K562 (cell line): ENCODE measurements around the gene SIRPG. TPM values are rescaled to one million over a fixed set of nuclear protein-coding genes. Genes with fewer than 3 reads are reported as not detected.

Source experiments
- ATAC-seq: fragments of 200-7000 bp; cut with Tn5 transposase; 3 replicates; pipeline ENCODE4 v1.9.1; 2020; ENCODE audit warnings: moderate library complexity
- BruUV-seq: library from RNA; stranded (reverse); fragments of 400-500 nt; replicated peaks from 2 replicates; lab custom pipeline; 2021; lab: Mats Ljungman, UMichigan
- CTCF ChIA-PET: fragments of 300-600 bp; formaldehyde crosslinking; extraction: SDS; loops from one replicate; lab custom pipeline; 2021; ENCODE audit warnings: low intra/inter-chr PET ratio; lab: Yijun Ruan, JAX
- POLR2A ChIA-PET: fragments of 300-600, 350-650 bp; sonication (Branson Sonifier 250); formaldehyde crosslinking; extraction: SDS; loops from one replicate; lab custom pipeline; 2021; ENCODE audit warnings: antibody characterized with exemption, inconsistent platforms; lab: Yijun Ruan, JAX
- DNase-seq, 4 experiments: peaks; one replicate each; pipeline versions ENCODE4 v3.0.0 to v3.0.0-alpha.2; 2011 to 2018; ENCODE audit warnings: low spot score in 3 of 4, mixed read lengths in 3 of 4; ENCODE audit errors: extremely low read depth in 1 of 4
- FAIRE-seq: peaks from 2 replicates; lab custom pipeline; 2011; peaks lifted over from hg19 to GRCh38; lab: Jason Lieb, UNC
- H2AFZ ChIP-seq: 2 replicates; pipeline ENCODE4 v1.6.0; 2011; ENCODE audit warnings: low read depth, low read length, control low read depth, inconsistent platforms
- H3K27ac ChIP-seq: fragments of 200-600 bp; 3 replicates; pipeline ENCODE4 v1.8.0; 2011; ENCODE audit warnings: low read depth, mild to moderate bottlenecking, control low read depth, inconsistent platforms, low read length, moderate library complexity, mixed read lengths; ENCODE audit errors: extremely low read depth
- H3K27me3 ChIP-seq, 2 experiments: fragments of 300-600 bp in 1 of 2; 2 replicates in 1 of 2; 3 replicates in 1 of 2; pipeline versions ENCODE4 v1.6.0 to v1.8.0; 2011; ENCODE audit warnings: inconsistent platforms in 2 of 2, low read length in 2 of 2, mild to moderate bottlenecking in 1 of 2, mixed read lengths in 1 of 2, moderate library complexity in 1 of 2; ENCODE audit not compliant: control insufficient read depth in 2 of 2, insufficient read depth in 2 of 2
- H3K36me3 ChIP-seq: fragments of 300-600 bp; 3 replicates; pipeline ENCODE4 v1.8.0; 2011; ENCODE audit warnings: mild to moderate bottlenecking, low read length, inconsistent platforms; ENCODE audit not compliant: control insufficient read depth, insufficient read depth
- H3K4me1 ChIP-seq, 2 experiments: fragments of 200-600 bp in 1 of 2; replicated peaks in 1 of 2; 2 replicates in 1 of 2; 3 replicates in 1 of 2; pipeline versions ENCODE4 v1.5.1 to v1.8.0; 2011; ENCODE audit warnings: inconsistent platforms in 2 of 2, low read length in 2 of 2, mild to moderate bottlenecking in 1 of 2, mixed read lengths in 1 of 2, moderate library complexity in 1 of 2; ENCODE audit not compliant: control insufficient read depth in 2 of 2, insufficient read depth in 2 of 2
- H3K4me2 ChIP-seq: 2 replicates; pipeline ENCODE4 v1.6.1; 2011; ENCODE audit warnings: low read length, control low read depth, inconsistent platforms, mixed read lengths; ENCODE audit not compliant: insufficient read depth
- H3K4me3 ChIP-seq: fragments of 200-600 bp; sonication (generic), shearing (Covaris generic); 2 replicates; pipeline ENCODE4 v1.5.1; 2016; ENCODE audit warnings: control low read depth, inconsistent platforms
- H3K79me2 ChIP-seq: fragments of 200-600 bp; 3 replicates; pipeline ENCODE4 v1.8.0; 2011; ENCODE audit warnings: low read length, inconsistent platforms; ENCODE audit not compliant: control insufficient read depth, insufficient read depth
- H3K9ac ChIP-seq, 2 experiments: 2 replicates each; pipeline versions ENCODE4 v1.6.0 to v1.6.1; 2011; ENCODE audit warnings: low read depth in 2 of 2, low read length in 2 of 2, control low read depth in 1 of 2, inconsistent platforms in 1 of 2, mild to moderate bottlenecking in 1 of 2, mixed read lengths in 1 of 2; ENCODE audit not compliant: insufficient read depth in 1 of 2
- H3K9me1 ChIP-seq: one replicate; pipeline ENCODE4 v1.6.0; 2011; ENCODE audit warnings: inconsistent platforms, mild to moderate bottlenecking, low read length, moderate library complexity; ENCODE audit not compliant: control insufficient read depth, insufficient read depth
- H3K9me3 ChIP-seq: replicated peaks from 2 replicates; pipeline ENCODE4 v1.5.1; 2011; ENCODE audit warnings: low read depth, low read length, inconsistent platforms; ENCODE audit not compliant: control insufficient read depth, insufficient read depth
- H4K20me1 ChIP-seq: replicated peaks from 2 replicates; pipeline ENCODE4 v1.6.1; 2011; ENCODE audit warnings: low read length, inconsistent platforms, mixed read lengths; ENCODE audit not compliant: control insufficient read depth, insufficient read depth
- BCL6 ChIP-seq: fragments of 250-450 bp; sonication (Bioruptor Pico); IDR thresholded peaks from 2 replicates; pipeline ENCODE4 v1.4.0; 2020
- CXXC5 ChIP-seq: fragments of 250-450 bp; sonication (Bioruptor Pico); IDR thresholded peaks from 2 replicates; pipeline ENCODE4 v1.8.0; 2022; ENCODE audit warnings: inconsistent platforms, mild to moderate bottlenecking, moderate library complexity
- DDX20 ChIP-seq: fragments of 450-650 bp; IDR thresholded peaks from 2 replicates; pipeline ENCODE4 v1.6.1; 2016; ENCODE audit warnings: missing genetic modification characterization, low read depth, mild to moderate bottlenecking, missing compliant biosample characterization, moderate library complexity
- E2F1 ChIP-seq: sonication (generic); formaldehyde crosslinking; IDR thresholded peaks from 2 replicates; pipeline ENCODE4 v1.8.1; 2023; ENCODE audit warnings: mild to moderate bottlenecking, missing genetic modification reagents, moderate library complexity
- FOXP4 ChIP-seq: sonication (generic); formaldehyde crosslinking; IDR thresholded peaks from 2 replicates; pipeline ENCODE4 v1.8.0; 2022; ENCODE audit warnings: mild to moderate bottlenecking, missing genetic modification reagents, borderline replicate concordance
- GABPB1 ChIP-seq: sonication (generic); formaldehyde crosslinking; IDR thresholded peaks from 2 replicates; pipeline ENCODE4 v1.8.0; 2022; ENCODE audit warnings: mild to moderate bottlenecking, missing genetic modification reagents
- HDAC1 ChIP-seq, 2 experiments: fragments of 450-650 bp; IDR thresholded peaks; 2 replicates each; pipeline ENCODE4 v1.6.1; 2016 to 2017; ENCODE audit warnings: inconsistent platforms in 1 of 2, mild to moderate bottlenecking in 1 of 2, moderate library complexity in 1 of 2
- HMG20A ChIP-seq: fragments of 450-650 bp; formaldehyde crosslinking; conservative IDR thresholded peaks from 2 replicates; pipeline ENCODE4 v1.4.0; 2020; ENCODE audit warnings: mild to moderate bottlenecking, mixed read lengths
- IRF2 ChIP-seq: sonication (generic); formaldehyde crosslinking; IDR thresholded peaks from 2 replicates; pipeline ENCODE4 v1.8.1; 2022; ENCODE audit warnings: mild to moderate bottlenecking, missing genetic modification reagents
- MTA1 ChIP-seq: fragments of 450-650 bp; IDR thresholded peaks from 2 replicates; pipeline ENCODE4 v1.6.1; 2017; ENCODE audit warnings: borderline replicate concordance
- SNIP1 ChIP-seq: fragments of 450-650 bp; IDR thresholded peaks from 2 replicates; pipeline ENCODE4 v1.7.1; 2017; ENCODE audit warnings: low read depth, mild to moderate bottlenecking
- TARDBP ChIP-seq: fragments of 450-650 bp; IDR thresholded peaks from 2 replicates; pipeline ENCODE4 v1.6.1; 2016
- TRIM28 ChIP-seq: fragments of 450-650 bp; IDR thresholded peaks from 2 replicates; pipeline ENCODE4 v1.6.1; 2017
- ZFP91 ChIP-seq: sonication (generic); formaldehyde crosslinking; IDR thresholded peaks from 2 replicates; pipeline ENCODE4 v1.8.0; 2022; ENCODE audit warnings: mild to moderate bottlenecking, missing genetic modification reagents
- ZNF134 ChIP-seq: fragments of 250-450 bp; sonication (Bioruptor Pico); conservative IDR thresholded peaks from 2 replicates; pipeline ENCODE4 v1.4.0; 2020
- ZNF282 ChIP-seq: sonication (generic); formaldehyde crosslinking; IDR thresholded peaks from 2 replicates; pipeline ENCODE4 v1.8.1; 2023; ENCODE audit warnings: missing genetic modification reagents
- WGBS: fragments of 100-300 bp; shearing (Covaris generic); methylation state at CpG from one replicate; pipeline ENCODE4 v1.1.6; 2016; ENCODE audit warnings: low coverage, mixed read lengths; ENCODE audit not compliant: insufficient coverage; ENCODE audit errors: missing lambda C conversion rate; 5-methylcytosine and 5-hydroxymethylcytosine counted together
- in situ Hi-C: fragments of 300-500 bp; cut with MboI; formaldehyde crosslinking; loops from 4 replicates; pipeline ENCODE4 v1.15.0; 2018; ENCODE audit warnings: inconsistent platforms, mixed read lengths
- intact Hi-C: fragments of 100-400 bp; cut with micrococcal nuclease; formaldehyde crosslinking; loops from 2 replicates; pipeline ENCODE4 v1.14.2; 2022
- polyA plus RNA-seq, 8 experiments: library from polyadenylated mRNA; depleted of rRNA in 4 of 8; stranded (reverse) in 5 of 8; unstranded in 3 of 8; fragments of >200 nt; fragmentation: Nextera tagmentation in 2 of 8; fragmentation: Illumina TruSeq in 1 of 8; extraction: Ambion mirVana in 2 of 8; extraction: Trizol in 1 of 8; gene quantifications; 2 replicates each; pipeline versions ENCODE4 v1.2.1 to v1.2.3, GENCODE V29; 2011 to 2014; ENCODE audit warnings: inconsistent platforms in 1 of 8, missing spikeins in 1 of 8
- total RNA-seq, 7 experiments: library from RNA; depleted of rRNA in 6 of 7; stranded (reverse); fragments of >200 nt in 6 of 7; fragmentation: Illumina TruSeq in 2 of 7; extraction: Trizol in 2 of 7; gene quantifications; 2 replicates each; pipeline versions ENCODE4 v1.2.1 to v1.2.3, GENCODE V29; 2011 to 2021; ENCODE audit warnings: low replicate concordance in 1 of 7

The SIRPG gene
- total and polyA plus RNA-seq, 9 of the 15 experiments (the other 6 are each of a cell fraction or from before 2014, with no cell fraction given) = not detected

- no TSS peak for BruUV-seq
- H2AFZ ChIP-seq = no peak overlapping the region
- no peaks in the 10 kb centered on the region for H4K20me1 ChIP-seq
- intact Hi-C loops = no loop called here
- no peaks in the 10 kb centered on the region for H3K79me2 ChIP-seq
- ATAC-seq = no peak
- H3K27ac ChIP-seq = no peak overlapping the region
- no peaks in the 10 kb centered on the region for H3K9me1 ChIP-seq
- no peak overlapping the region for H3K9ac ChIP-seq
- no peak overlapping the region for H3K4me3 ChIP-seq
- no peaks in the 10 kb centered on the region for H3K36me3 ChIP-seq
- H3K27me3 ChIP-seq = peaks cover 0 to 28% of the 10 kb centered on the region in 2 experiments; a peak in 3 of 5 replicates
- H3K4me2 ChIP-seq = no peak overlapping the region
- in situ Hi-C loops = no loop called here
- 0% methylated on average over 2 of the region's 3 CpGs for WGBS
- POLR2A ChIA-PET = no interaction called here
- H3K9me3 ChIP-seq = no peaks in the 10 kb centered on the region
- H3K4me1 ChIP-seq = no peaks in the 10 kb centered on the region
- no peak for FAIRE-seq
- CTCF ChIA-PET = no interaction called here
- no peak for TF ChIP-seq HDAC1 (IDR thresholded peaks at IDR 0.05)
- no peak for TF ChIP-seq BCL6 (CRISPR knock-in tag)
- TF ChIP-seq CXXC5 (CRISPR knock-in tag) = no peak
- no peak for TF ChIP-seq ZNF282
- no peak for TF ChIP-seq SNIP1
- no peak for TF ChIP-seq FOXP4 (CRISPR knock-in tag)
- no peak for TF ChIP-seq DDX20 (tag)
- TF ChIP-seq ZNF134 (CRISPR knock-in tag) = no peak
- TF ChIP-seq TARDBP = no peak
- no peak for TF ChIP-seq MTA1
- TF ChIP-seq GABPB1 = no peak
- no peak for TF ChIP-seq E2F1 (CRISPR knock-in tag)
- TF ChIP-seq ZFP91 = no peak
- no peak for TF ChIP-seq TRIM28
- no peak for TF ChIP-seq IRF2 (CRISPR knock-in tag)
- TF ChIP-seq HMG20A (CRISPR knock-in tag) = no peak
- no peak for DNase-seq
These were observed 10.6 kb downstream of the SIRPG start for GRCh38 chr20:1646975-1647431.
